ENCODE results near the gene LIMA1. TPM values are rescaled to one million over a fixed set of nuclear protein-coding genes. Genes with fewer than 3 reads are reported as not detected.
"Not testable (repeated sequence)": the region's sequence is repeated elsewhere in the genome, so short reads cannot be mapped to it uniquely, and the experiment has no call there.

The LIMA1 gene
- total RNA-seq, 2 experiments from 2014 or later, result 6.2 to 20.4 TPM

DNA sequence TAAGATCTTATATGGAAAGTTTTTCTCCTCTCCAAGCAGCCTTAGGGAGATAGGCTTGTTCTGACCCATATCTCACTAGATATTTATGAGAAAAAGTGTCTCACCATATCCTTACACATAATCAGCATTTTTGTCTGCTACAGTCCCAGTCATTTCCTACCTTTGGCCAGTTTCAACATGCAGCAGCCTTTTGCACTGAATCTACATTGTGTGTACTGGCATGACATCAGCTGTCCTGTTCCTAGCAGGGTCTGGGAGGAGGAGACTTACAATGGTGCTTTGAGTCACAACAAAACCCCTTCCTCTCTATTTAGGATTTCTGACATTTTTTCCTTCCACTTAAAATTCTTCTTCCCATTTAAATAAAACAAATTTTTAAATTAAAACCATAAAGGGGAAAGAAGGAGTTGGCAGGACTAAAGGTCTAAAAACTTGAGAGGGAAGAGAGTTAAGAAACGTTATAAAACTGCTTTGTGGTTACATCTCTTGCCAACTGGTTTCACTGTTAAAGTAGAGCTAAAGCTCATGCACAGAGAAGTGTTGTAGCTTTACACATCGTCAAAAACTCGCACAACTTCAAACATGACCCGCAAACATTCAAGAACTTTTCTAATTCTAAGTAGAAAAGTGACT lies 62.8 kb downstream of the LIMA1 start:
- POLR2A ChIA-PET, result interaction anchor here (1.2 to 3.0 kb wide), 5 partner anchors 10 to 37 kb away, joined by 3 to 50 read pairs (median 5); no protein-coding TSS in a partner anchor

GRCh38 chr12:50219544-50219943 lies 63.8 kb downstream of the LIMA1 start:
- peak overlapping the region; percentile 72 for H3K4me3 ChIP-seq (ENCODE audit: low read depth, low read length, poor library complexity, severe bottlenecking)
- no peak for DNase-seq (ENCODE audit: low spot score)
- intact Hi-C loops (cut with micrococcal nuclease; ENCODE audit: unreplicated experiment), result no loop called here
- peaks cover 7% of the 10 kb centered on the region; the same call in 1 of the 2 replicates for H3K36me3 ChIP-seq (ENCODE audit: insufficient read depth, low read length)
- ChIA-PET POLR2A (no interaction called here), CTCF (ENCODE audit: unreplicated experiment) (no interaction called here)
- TF ChIP-seq, protein P1, sequence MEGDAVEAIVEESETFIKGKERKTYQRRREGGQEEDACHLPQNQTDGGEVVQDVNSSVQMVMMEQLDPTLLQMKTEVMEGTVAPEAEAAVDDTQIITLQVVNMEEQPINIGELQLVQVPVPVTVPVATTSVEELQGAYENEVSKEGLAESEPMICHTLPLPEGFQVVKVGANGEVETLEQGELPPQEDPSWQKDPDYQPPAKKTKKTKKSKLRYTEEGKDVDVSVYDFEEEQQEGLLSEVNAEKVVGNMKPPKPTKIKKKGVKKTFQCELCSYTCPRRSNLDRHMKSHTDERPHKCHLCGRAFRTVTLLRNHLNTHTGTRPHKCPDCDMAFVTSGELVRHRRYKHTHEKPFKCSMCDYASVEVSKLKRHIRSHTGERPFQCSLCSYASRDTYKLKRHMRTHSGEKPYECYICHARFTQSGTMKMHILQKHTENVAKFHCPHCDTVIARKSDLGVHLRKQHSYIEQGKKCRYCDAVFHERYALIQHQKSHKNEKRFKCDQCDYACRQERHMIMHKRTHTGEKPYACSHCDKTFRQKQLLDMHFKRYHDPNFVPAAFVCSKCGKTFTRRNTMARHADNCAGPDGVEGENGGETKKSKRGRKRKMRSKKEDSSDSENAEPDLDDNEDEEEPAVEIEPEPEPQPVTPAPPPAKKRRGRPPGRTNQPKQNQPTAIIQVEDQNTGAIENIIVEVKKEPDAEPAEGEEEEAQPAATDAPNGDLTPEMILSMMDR (conservative IDR thresholded peaks at IDR 0.05; ENCODE audit: low read length), result no peak
- TF ChIP-seq EZH2phosphoT487 (IDR thresholded peaks at IDR 0.05; ENCODE audit: borderline replicate concordance, low read depth, low read length), result no peak
- H3K9me2 ChIP-seq (ENCODE audit: insufficient read depth, low read length), result no peaks in the 10 kb centered on the region
- peaks cover 34% of the 10 kb centered on the region for H3K4me1 ChIP-seq (ENCODE audit: insufficient read depth, low read length, poor library complexity, severe bottlenecking)
- H2AFZ ChIP-seq (ENCODE audit: low read length), result no peak overlapping the region
- H3K79me2 ChIP-seq (ENCODE audit: insufficient read depth, low read depth, low read length), result peaks cover 48% of the 10 kb centered on the region
- no peaks in the 10 kb centered on the region for H4K20me1 ChIP-seq (ENCODE audit: insufficient read depth, low read length)
- H3K27ac ChIP-seq (ENCODE audit: low read depth, low read length, poor library complexity, severe bottlenecking), result no peak overlapping the region
- H3K9me3 ChIP-seq (ENCODE audit: low read length), result no peaks in the 10 kb centered on the region
- peak overlapping the region; percentile 74 for H3K4me2 ChIP-seq (ENCODE audit: low read length)
- no TSS peak for BruUV-seq (replicated peaks)

More for the DNA sequence above, 62.8 kb downstream of the LIMA1 start:
- BruUV-seq (replicated peaks), result no TSS peak
- Histone ChIP-seq H3K9me2 (ENCODE audit: insufficient read depth, low read length) (no peaks in the 10 kb centered on the region), H3K36me3 (ENCODE audit: insufficient read depth, low read length) (peaks cover 7% of the 10 kb centered on the region; the same call in 1 of the 2 replicates), H3K4me2 (ENCODE audit: low read length) (peak overlapping the region; percentile 74), H3K9me3 (ENCODE audit: low read length) (no peaks in the 10 kb centered on the region), H3K4me1 (ENCODE audit: insufficient read depth, low read length, poor library complexity, severe bottlenecking) (peaks cover 37% of the 10 kb centered on the region), H2AFZ (ENCODE audit: low read length) (peak overlapping the region; percentile 83; the same call in 1 of the 2 replicates), H3K27ac (ENCODE audit: low read depth, low read length, poor library complexity, severe bottlenecking) (peak overlapping the region; percentile 86), H3K79me2 (ENCODE audit: insufficient read depth, low read depth, low read length) (peaks cover 42% of the 10 kb centered on the region), H4K20me1 (ENCODE audit: insufficient read depth, low read length) (no peaks in the 10 kb centered on the region), H3K4me3 (ENCODE audit: low read depth, low read length, poor library complexity, severe bottlenecking) (peak overlapping the region; percentile 72)
- CTCF ChIA-PET (ENCODE audit: unreplicated experiment), result interaction anchor here (1.4 to 1.6 kb wide), 2 partner anchors 9 to 33 kb away, joined by 5 to 6 read pairs; no protein-coding TSS in a partner anchor
- no peak for TF ChIP-seq EZH2phosphoT487 (IDR thresholded peaks at IDR 0.05; ENCODE audit: borderline replicate concordance, low read depth, low read length)
- TF ChIP-seq, protein P1 (conservative IDR thresholded peaks at IDR 0.05; ENCODE audit: low read length), result no peak
- DNase-seq (ENCODE audit: low spot score), result peak; percentile 45
- intact Hi-C loops (cut with micrococcal nuclease; ENCODE audit: unreplicated experiment), result loop anchor here (5.0 kb wide), 3 partner anchors 108 to 378 kb away; partner anchors contain the start of genes BCDIN3D, COX14 and LARP4

- BruUV-seq (replicated peaks); H3K9me3 ChIP-seq (ENCODE audit: low read length); H3K4me3 ChIP-seq (ENCODE audit: low read depth, low read length, poor library complexity, severe bottlenecking); H4K20me1 ChIP-seq (ENCODE audit: insufficient read depth, low read length); intact Hi-C loops (cut with micrococcal nuclease; ENCODE audit: unreplicated experiment); CTCF ChIA-PET (ENCODE audit: unreplicated experiment); H3K36me3 ChIP-seq (ENCODE audit: insufficient read depth, low read length); H3K27ac ChIP-seq (ENCODE audit: low read depth, low read length, poor library complexity, severe bottlenecking); H2AFZ ChIP-seq (ENCODE audit: low read length); DNase-seq (ENCODE audit: low spot score); H3K9me2 ChIP-seq (ENCODE audit: insufficient read depth, low read length): not testable (repeated sequence)
- POLR2A ChIA-PET, result interaction anchor here (0.6 kb wide), 1 partner anchor 229 kb away, joined by 3 read pairs; no protein-coding TSS in a partner anchor
- Histone ChIP-seq H3K4me1 (ENCODE audit: insufficient read depth, low read length, poor library complexity, severe bottlenecking) (peaks cover 34% of the 10 kb centered on the region), H3K4me2 (ENCODE audit: low read length) (0 out of 2 replicates have a peak overlapping the region, but pooled peaks have one; percentile 74), H3K79me2 (ENCODE audit: insufficient read depth, low read depth, low read length) (peaks cover 53% of the 10 kb centered on the region)
Measured at GRCh38 chr12:50219001-50219400, 64.3 kb downstream of the LIMA1 start.
